ENCODE data around the gene COL12A1. TPM values are rescaled to one million over a fixed set of nuclear protein-coding genes. Genes with fewer than 3 reads are reported as not detected.
A peak's percentile ranks its signal among the peaks of the same experiment; 100 is the strongest.

The COL12A1 gene
- total RNA-seq, 1 experiment from 2014 or later, result 9.5 TPM

DNA sequence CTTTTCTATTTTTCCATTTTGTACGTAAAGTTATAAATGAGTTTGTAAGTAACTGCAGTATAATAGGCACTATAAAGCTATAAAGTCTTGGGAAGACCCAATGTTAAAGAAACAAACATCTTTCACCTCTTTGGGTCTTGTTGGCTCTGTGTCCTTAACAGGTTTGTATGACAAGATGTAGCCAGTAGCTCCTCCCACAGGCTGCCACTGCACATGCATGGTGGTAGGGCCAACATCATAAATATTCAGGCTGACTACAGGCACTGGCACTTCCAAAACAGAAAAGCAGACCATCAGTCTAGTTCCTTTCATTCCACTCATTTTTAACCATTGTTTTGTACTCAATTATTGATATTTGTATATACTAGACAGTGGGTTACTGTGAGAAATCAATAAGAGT lies 59.9 kb downstream of the COL12A1 start:
- intact Hi-C loops (cut with micrococcal nuclease; ENCODE audit: unreplicated experiment), result no loop called here
- ChIA-PET POLR2A (ENCODE audit: low non-redundant PET) (no interaction called here), CTCF (no interaction called here)
- Histone ChIP-seq H3K9me3 (ENCODE audit: low read depth, low read length, poor library complexity, severe bottlenecking) (no peaks in the 10 kb centered on the region), H3K27ac (ENCODE audit: low read depth, low read length, poor library complexity, severe bottlenecking) (no peak overlapping the region), H3K27me3 (replicated peaks; ENCODE audit: insufficient read depth, low read depth, low read length, poor library complexity) (no peaks in the 10 kb centered on the region), H3K4me1 (ENCODE audit: insufficient read depth, low read length, poor library complexity, severe bottlenecking) (no peaks in the 10 kb centered on the region), H3K36me3 (ENCODE audit: insufficient read depth, low read length, poor library complexity, severe bottlenecking) (no peaks in the 10 kb centered on the region), H3K4me3 (ENCODE audit: low read depth, low read length, poor library complexity, severe bottlenecking) (no peak overlapping the region)
- no TSS peak for BruUV-seq (replicated peaks)
- TF ChIP-seq CTCF (conservative IDR thresholded peaks at IDR 0.05; ENCODE audit: low read depth, low read length) (peak; percentile 36), EZH2 (IDR thresholded peaks at IDR 0.05; ENCODE audit: borderline replicate concordance, low read depth, low read length, poor library complexity, severe bottlenecking) (no peak)
- peak; percentile 34 for DNase-seq (ENCODE audit: low spot score)

DNA sequence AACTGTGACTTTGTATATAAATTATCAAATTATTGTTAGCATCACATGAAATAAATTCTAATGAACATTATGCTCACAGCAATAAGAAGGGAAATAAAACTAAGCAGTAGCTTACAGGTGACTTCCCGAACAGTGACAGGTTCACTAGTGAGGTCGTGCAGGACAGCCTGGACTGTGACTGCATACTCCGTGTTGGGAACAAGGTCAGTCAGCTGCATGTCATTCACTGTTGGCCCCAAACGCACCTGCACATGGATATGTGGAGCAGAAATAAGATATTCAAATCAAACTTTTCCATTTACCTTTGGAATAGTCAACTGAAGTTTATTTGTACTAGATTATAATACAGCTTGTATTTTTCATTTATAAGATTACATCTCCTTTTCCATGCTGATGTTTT lies 60.6 kb downstream of the COL12A1 start:
- Histone ChIP-seq H3K36me3 (ENCODE audit: insufficient read depth, low read length, poor library complexity, severe bottlenecking) (no peaks in the 10 kb centered on the region), H3K9me3 (ENCODE audit: low read depth, low read length, poor library complexity, severe bottlenecking) (no peaks in the 10 kb centered on the region), H3K27me3 (replicated peaks; ENCODE audit: insufficient read depth, low read depth, low read length, poor library complexity) (no peaks in the 10 kb centered on the region), H3K4me3 (ENCODE audit: low read depth, low read length, poor library complexity, severe bottlenecking) (no peak overlapping the region), H3K27ac (ENCODE audit: low read depth, low read length, poor library complexity, severe bottlenecking) (no peak overlapping the region), H3K4me1 (ENCODE audit: insufficient read depth, low read length, poor library complexity, severe bottlenecking) (no peaks in the 10 kb centered on the region)
- no TSS peak for BruUV-seq (replicated peaks)
- no peak for DNase-seq (ENCODE audit: low spot score)
- TF ChIP-seq CTCF (conservative IDR thresholded peaks at IDR 0.05; ENCODE audit: low read depth, low read length) (no peak), EZH2 (IDR thresholded peaks at IDR 0.05; ENCODE audit: borderline replicate concordance, low read depth, low read length, poor library complexity, severe bottlenecking) (no peak)
- ChIA-PET POLR2A (ENCODE audit: low non-redundant PET) (no interaction called here), CTCF (no interaction called here)
- intact Hi-C loops (cut with micrococcal nuclease; ENCODE audit: unreplicated experiment), result no loop called here

- Histone ChIP-seq H3K4me1 (ENCODE audit: insufficient read depth, low read length, poor library complexity, severe bottlenecking) (no peaks in the 10 kb centered on the region), H3K27me3 (replicated peaks; ENCODE audit: insufficient read depth, low read depth, low read length, poor library complexity) (no peaks in the 10 kb centered on the region), H3K4me3 (ENCODE audit: low read depth, low read length, poor library complexity, severe bottlenecking) (no peak overlapping the region), H3K36me3 (ENCODE audit: insufficient read depth, low read length, poor library complexity, severe bottlenecking) (no peaks in the 10 kb centered on the region), H3K9me3 (ENCODE audit: low read depth, low read length, poor library complexity, severe bottlenecking) (no peaks in the 10 kb centered on the region), H3K27ac (ENCODE audit: low read depth, low read length, poor library complexity, severe bottlenecking) (no peak overlapping the region)
- POLR2A ChIA-PET (ENCODE audit: low non-redundant PET), result no interaction called here
- DNase-seq (ENCODE audit: low spot score), result no peak
- no TSS peak for BruUV-seq (replicated peaks)
- CTCF ChIA-PET, result no interaction called here
- intact Hi-C loops (cut with micrococcal nuclease; ENCODE audit: unreplicated experiment), result no loop called here
- TF ChIP-seq EZH2 (IDR thresholded peaks at IDR 0.05; ENCODE audit: borderline replicate concordance, low read depth, low read length, poor library complexity, severe bottlenecking), result no peak
- TF ChIP-seq CTCF (conservative IDR thresholded peaks at IDR 0.05; ENCODE audit: low read depth, low read length), result no peak
These were observed 61.5 kb downstream of the COL12A1 start for GRCh38 chr6:75144386-75144785.
